Activated naive CD8-positive, alpha-beta T cell treated with anti-CD3 and anti-CD28 coated beads, Interleukin-2, amount 50 U/mL, for 16 hours (primary cell): Measurements from ENCODE around the gene ITCH.
"Not testable (repeated sequence)": the region's sequence is repeated elsewhere in the genome, so short reads cannot be mapped to it uniquely, and the experiment has no call there.

ENCODE experiments used
- DNase-seq: peaks from one replicate; pipeline ENCODE4 v3.0.0-alpha.2; 2020; ENCODE audit warnings: low read depth, low spot score

The ITCH gene

GRCh38 chr20:34507702-34508413 is 144.8 kb downstream of the ITCH start:
- DNase-seq, result no peak

GRCh38 chr20:34510575-34510974 is 147.5 kb downstream of the ITCH start:
- DNase-seq, result no peak

- DNase-seq, result no peak
Measured at GRCh38 chr20:34511891-34512265, 148.8 kb downstream of the ITCH start.

- DNase-seq, result no peak
Measured at GRCh38 chr20:34512266-34512954, 149.3 kb downstream of the ITCH start.

GRCh38 chr20:34512955-34513419 is 149.9 kb downstream of the ITCH start:
- no peak for DNase-seq

GRCh38 chr20:34514034-34514433 is 151.0 kb downstream of the ITCH start:
- not testable (repeated sequence) for DNase-seq

- no peak for DNase-seq
Measured at GRCh38 chr20:34514897-34515483, 151.9 kb downstream of the ITCH start.

- peak; percentile 28 for DNase-seq
Measured at GRCh38 chr20:34515484-34516246, 152.6 kb downstream of the ITCH start.

GRCh38 chr20:34516247-34517113 is 153.4 kb downstream of the ITCH start, which contains the start of gene DYNLRB1:
Gene DYNLRB1 (plus strand): TSS chr20:34516422. CDS start chr20:34516459, 37 bp downstream.
- peak; percentile 84 for DNase-seq

GRCh38 chr20:34517114-34517505 is 154.0 kb downstream of the ITCH start:
- DNase-seq, result no peak

GRCh38 chr20:34518863-34519262 is 155.8 kb downstream of the ITCH start:
- DNase-seq, result not testable (repeated sequence)

GRCh38 chr20:34519841-34520240 is 156.8 kb downstream of the ITCH start:
- DNase-seq, result not testable (repeated sequence)

- peak; percentile 23 for DNase-seq
Measured at GRCh38 chr20:34522969-34523871, 160.1 kb downstream of the ITCH start.

GRCh38 chr20:34524426-34524825 is 161.4 kb downstream of the ITCH start:
- DNase-seq, result no peak

- DNase-seq, result no peak
Measured at GRCh38 chr20:34525342-34525708, 162.3 kb downstream of the ITCH start.

GRCh38 chr20:34525709-34526416 is 162.8 kb downstream of the ITCH start:
- DNase-seq, result no peak

- DNase-seq, result no peak
Measured at GRCh38 chr20:34526466-34526865, 163.4 kb downstream of the ITCH start.

GRCh38 chr20:34527016-34527415 is 163.9 kb downstream of the ITCH start:
- no peak for DNase-seq

GRCh38 chr20:34528921-34529297 is 165.8 kb downstream of the ITCH start:
- no peak for DNase-seq
